Esophagus squamous epithelium (tissue), 4 donors: ENCODE measurements around the gene PGGHG.

Source experiments
- POLR2A ChIP-seq, 4 donors: fragments of 450-650 bp; IDR thresholded peaks; one replicate each; pipeline ENCODE4 v1.6.1; 2017; ENCODE audit warnings: antibody characterized with exemption in 4 of 4, mild to moderate bottlenecking in 4 of 4, moderate library complexity in 3 of 4
- TF ChIP-seq, protein P1 (sequence below), 6 experiments: fragments of 450-650 bp in 4 of 6; fragments of 200-600 bp in 2 of 6; sonication (generic) in 2 of 6; IDR thresholded peaks; one replicate each; pipeline ENCODE4 v1.5.1; 2016 to 2019; ENCODE audit warnings: antibody characterized with exemption in 6 of 6, mild to moderate bottlenecking in 4 of 6, moderate library complexity in 4 of 6

DNA sequence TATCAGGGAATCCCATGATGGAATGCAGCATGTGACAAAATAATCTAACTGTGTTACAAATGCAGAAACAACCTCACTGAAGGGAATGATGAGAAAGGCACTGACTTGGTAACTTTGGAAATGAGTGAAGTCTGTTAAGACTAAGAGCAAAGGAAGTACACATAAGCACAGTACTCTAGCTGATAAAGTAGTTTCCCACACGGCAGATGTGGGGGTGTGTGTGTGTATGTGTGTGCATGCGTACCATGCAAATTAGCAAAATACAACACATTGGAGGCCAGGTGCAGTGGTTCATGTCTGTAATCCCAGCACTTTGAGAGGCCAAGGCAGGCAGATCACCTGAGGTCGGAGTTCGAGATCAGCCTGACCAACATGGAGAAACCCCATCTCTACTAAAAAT, 27.3 kb upstream of the PGGHG start:
- TF ChIP-seq, protein P1, sequence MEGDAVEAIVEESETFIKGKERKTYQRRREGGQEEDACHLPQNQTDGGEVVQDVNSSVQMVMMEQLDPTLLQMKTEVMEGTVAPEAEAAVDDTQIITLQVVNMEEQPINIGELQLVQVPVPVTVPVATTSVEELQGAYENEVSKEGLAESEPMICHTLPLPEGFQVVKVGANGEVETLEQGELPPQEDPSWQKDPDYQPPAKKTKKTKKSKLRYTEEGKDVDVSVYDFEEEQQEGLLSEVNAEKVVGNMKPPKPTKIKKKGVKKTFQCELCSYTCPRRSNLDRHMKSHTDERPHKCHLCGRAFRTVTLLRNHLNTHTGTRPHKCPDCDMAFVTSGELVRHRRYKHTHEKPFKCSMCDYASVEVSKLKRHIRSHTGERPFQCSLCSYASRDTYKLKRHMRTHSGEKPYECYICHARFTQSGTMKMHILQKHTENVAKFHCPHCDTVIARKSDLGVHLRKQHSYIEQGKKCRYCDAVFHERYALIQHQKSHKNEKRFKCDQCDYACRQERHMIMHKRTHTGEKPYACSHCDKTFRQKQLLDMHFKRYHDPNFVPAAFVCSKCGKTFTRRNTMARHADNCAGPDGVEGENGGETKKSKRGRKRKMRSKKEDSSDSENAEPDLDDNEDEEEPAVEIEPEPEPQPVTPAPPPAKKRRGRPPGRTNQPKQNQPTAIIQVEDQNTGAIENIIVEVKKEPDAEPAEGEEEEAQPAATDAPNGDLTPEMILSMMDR (IDR thresholded peaks at IDR 0.05), result no peak
- TF ChIP-seq POLR2A (IDR thresholded peaks at IDR 0.05), result no peak
